Stomach (tissue), 4 donors: ENCODE measurements around the gene TTC39B.
A peak's percentile ranks its signal among the peaks of the same experiment; 100 is the strongest.

Experiments used
- EP300 ChIP-seq: sonication (generic); formaldehyde crosslinking; IDR thresholded peaks from one replicate; pipeline ENCODE4 v1.6.1; 2017; ENCODE audit warnings: antibody characterized with exemption
- TF ChIP-seq, protein P1 (sequence below), 7 experiments: fragments of 450-650 bp in 4 of 7; fragments of 200-600 bp in 3 of 7; sonication (generic) in 3 of 7; IDR thresholded peaks; one replicate each; pipeline ENCODE4 v1.5.1; 2016 to 2019; ENCODE audit warnings: antibody characterized with exemption in 7 of 7, control low read depth in 2 of 7, mild to moderate bottlenecking in 1 of 7

DNA sequence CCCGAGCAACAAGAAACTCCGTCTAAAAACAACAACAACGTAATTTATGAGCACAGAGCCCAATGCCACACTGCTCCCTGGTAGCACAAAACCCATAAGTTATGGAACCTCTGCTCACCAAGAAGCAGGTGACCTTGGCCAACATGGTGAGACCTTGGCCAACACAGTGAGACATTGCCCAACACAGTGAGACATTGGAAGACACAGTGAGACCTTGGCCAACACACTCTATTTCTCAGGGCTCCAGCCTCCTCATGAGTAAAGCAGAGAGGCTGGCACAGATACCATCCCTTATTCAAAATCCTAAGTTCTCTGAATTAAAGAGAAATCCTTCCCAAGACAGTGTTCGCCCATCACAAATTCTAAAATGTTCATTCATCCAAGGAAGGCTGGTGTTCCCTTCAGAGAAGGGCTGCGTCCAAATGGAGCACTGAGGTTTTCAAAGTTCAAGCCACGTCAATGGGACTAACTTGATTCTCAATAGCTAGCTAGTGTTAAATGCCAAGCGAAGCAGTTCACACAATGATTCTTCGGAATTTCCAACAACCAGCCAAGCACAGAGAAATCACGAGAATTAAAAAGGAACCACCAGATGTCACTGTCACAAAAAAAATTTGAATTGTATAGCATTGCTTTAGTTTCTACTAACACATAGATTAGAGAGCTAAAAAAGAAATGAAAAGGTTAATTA lies 29.5 kb downstream of the TTC39B start:
- TF ChIP-seq EP300: no peak
- TF ChIP-seq, protein P1, sequence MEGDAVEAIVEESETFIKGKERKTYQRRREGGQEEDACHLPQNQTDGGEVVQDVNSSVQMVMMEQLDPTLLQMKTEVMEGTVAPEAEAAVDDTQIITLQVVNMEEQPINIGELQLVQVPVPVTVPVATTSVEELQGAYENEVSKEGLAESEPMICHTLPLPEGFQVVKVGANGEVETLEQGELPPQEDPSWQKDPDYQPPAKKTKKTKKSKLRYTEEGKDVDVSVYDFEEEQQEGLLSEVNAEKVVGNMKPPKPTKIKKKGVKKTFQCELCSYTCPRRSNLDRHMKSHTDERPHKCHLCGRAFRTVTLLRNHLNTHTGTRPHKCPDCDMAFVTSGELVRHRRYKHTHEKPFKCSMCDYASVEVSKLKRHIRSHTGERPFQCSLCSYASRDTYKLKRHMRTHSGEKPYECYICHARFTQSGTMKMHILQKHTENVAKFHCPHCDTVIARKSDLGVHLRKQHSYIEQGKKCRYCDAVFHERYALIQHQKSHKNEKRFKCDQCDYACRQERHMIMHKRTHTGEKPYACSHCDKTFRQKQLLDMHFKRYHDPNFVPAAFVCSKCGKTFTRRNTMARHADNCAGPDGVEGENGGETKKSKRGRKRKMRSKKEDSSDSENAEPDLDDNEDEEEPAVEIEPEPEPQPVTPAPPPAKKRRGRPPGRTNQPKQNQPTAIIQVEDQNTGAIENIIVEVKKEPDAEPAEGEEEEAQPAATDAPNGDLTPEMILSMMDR (IDR thresholded peaks at IDR 0.05): peak in 2 of 7 experiments; percentile 27 to 47
